GM13976 (cell line): ENCODE data around the gene DIS3L2.
A peak's percentile ranks its signal among the peaks of the same experiment; 100 is the strongest.

Source experiments
- DNase-seq: peaks from one replicate; pipeline ENCODE4 v3.0.0; 2012; ENCODE audit warnings: low spot score
- in situ Hi-C: fragments of 300-500 bp; cut with MboI; formaldehyde crosslinking; loops from one replicate; pipeline ENCODE4 v1.12.0; 2022; ENCODE audit warnings: low sequenced_read_pairs, mixed read lengths, inconsistent platforms; ENCODE audit not compliant: unreplicated experiment
- TF ChIP-seq, protein P1 (sequence below): IDR thresholded peaks from 2 replicates; pipeline ENCODE4 v1.5.1; 2012; ENCODE audit warnings: borderline replicate concordance, mild to moderate bottlenecking; ENCODE audit not compliant: insufficient read depth; ENCODE audit errors: extremely low read depth, missing control alignments, control extremely low read depth

Gene DIS3L2

DNA sequence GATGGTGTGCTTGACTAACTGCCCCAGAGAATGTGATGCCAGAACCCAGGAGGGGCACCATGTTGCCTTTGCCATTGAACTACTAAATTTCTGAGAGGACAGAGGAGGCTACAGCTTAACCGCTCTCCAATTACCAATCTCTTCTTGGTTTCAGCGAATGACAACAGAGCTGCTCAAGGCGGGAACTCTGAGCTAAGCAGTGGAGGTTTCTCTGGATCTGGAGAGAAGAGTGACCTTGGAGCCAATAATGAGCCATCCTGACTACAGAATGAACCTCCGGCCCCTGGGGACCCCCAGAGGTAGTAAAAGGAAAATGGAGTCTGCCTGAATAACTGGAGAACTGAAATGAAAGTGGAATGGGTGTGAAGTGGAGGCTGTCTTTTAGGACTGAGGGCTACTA is 53.2 kb downstream of the DIS3L2 start:
- in situ Hi-C loops: no loop called here
- TF ChIP-seq, protein P1, sequence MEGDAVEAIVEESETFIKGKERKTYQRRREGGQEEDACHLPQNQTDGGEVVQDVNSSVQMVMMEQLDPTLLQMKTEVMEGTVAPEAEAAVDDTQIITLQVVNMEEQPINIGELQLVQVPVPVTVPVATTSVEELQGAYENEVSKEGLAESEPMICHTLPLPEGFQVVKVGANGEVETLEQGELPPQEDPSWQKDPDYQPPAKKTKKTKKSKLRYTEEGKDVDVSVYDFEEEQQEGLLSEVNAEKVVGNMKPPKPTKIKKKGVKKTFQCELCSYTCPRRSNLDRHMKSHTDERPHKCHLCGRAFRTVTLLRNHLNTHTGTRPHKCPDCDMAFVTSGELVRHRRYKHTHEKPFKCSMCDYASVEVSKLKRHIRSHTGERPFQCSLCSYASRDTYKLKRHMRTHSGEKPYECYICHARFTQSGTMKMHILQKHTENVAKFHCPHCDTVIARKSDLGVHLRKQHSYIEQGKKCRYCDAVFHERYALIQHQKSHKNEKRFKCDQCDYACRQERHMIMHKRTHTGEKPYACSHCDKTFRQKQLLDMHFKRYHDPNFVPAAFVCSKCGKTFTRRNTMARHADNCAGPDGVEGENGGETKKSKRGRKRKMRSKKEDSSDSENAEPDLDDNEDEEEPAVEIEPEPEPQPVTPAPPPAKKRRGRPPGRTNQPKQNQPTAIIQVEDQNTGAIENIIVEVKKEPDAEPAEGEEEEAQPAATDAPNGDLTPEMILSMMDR: no peak
- no peak for DNase-seq

DNA sequence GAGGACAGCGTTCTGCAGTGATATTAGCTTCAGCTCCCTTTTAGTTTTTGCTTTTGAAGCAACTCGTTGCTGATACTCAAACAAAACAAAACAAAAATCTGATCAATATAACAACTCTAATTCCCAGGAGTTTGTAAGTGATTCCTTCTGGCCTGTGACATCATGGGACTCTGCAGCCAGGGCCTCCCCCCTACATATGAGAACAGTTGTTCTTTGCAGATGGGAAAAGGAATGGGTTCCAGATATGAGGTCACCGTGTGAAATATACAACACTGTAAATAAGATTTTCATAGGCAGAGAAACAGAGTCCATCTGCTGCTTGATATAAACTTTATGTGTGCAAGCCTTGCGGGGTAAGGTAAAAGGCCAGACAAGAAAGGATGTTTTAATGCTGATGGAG is 56.7 kb downstream of the DIS3L2 start:
- no peak for DNase-seq
- in situ Hi-C loops: no loop called here
- TF ChIP-seq, protein P1: no peak

DNA sequence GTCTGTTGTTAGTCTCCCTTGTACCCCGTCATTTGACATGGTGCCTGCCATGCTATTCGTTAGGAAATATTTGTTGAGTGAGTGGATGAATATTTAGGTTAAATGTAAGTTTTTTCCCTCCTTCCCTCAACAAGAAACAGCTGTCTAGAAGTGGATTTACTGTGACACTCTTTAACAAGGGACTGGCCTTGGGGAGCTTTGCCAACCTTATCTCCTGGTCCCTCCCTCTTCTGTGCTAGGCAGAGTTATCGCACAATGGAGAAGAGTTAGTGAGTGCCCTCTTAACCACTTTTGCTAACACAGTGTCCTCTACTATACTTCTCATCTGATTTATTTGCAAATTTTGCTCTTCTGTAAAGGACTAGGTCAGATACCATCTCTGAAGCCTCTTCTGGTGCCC is 61.2 kb downstream of the DIS3L2 start:
- in situ Hi-C loops: no loop called here
- no peak for DNase-seq
- TF ChIP-seq, protein P1: no peak

DNA sequence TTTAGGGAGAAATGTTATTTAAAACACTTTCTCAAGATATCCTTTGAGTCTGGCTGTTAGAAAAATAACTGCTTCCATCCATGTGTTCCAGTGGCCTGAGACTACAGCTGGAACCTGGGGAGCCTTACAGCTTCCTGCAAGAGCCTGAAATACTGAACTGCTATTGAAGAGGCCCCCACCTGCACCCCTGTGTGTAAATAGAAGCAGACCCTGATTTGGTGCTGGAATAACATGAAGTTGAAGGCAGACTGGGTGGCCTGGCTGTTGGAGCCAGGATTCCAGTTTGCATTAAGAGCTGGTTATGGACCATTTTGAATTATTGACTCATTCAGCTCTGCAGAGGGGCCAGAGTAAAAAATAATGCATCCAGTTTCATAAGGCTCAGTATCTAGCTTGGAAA is 61.9 kb downstream of the DIS3L2 start:
- DNase-seq: no peak
- in situ Hi-C loops: no loop called here
- TF ChIP-seq, protein P1: no peak

DNA sequence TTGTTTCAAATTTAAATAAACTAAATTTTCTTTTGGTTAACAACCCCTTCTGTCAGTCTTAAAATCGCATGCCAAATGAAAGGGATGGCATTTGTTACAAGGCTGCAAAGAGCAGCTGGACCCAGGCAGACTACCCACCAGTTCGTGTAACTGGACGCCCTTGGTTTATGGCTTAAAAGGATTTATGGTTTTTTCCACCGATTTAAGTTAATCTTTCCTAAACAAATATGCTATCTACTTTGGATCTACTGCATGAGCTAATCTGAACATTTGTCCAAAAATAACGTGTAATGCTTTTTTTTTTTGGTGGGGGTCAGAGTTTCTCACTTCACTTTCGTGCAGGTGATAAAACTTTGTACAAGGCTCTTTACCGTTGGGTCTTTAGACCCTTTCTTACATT is 62.9 kb downstream of the DIS3L2 start:
- DNase-seq: no peak
- TF ChIP-seq, protein P1: no peak
- in situ Hi-C loops: no loop called here

DNA sequence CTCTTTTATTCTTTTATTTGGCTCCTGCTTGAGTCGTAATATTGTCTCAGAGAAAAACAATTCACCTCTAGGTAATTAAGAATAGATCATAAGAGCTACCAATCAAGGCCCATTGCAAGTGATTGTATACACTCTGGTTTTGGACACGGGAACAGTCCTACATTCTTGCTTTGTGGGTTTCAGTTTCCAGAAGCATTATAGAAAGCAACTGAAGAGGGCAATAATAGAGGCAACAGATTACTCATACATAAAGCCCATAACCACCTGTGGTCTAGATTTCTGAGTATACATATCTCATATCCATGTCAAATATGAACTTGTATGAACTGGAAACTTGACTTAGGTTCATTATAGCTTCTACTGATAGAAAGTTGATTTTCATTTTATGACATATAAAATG is 65.4 kb downstream of the DIS3L2 start:
- peak; percentile 45 for DNase-seq
- in situ Hi-C loops: no loop called here
- TF ChIP-seq, protein P1: no peak

DNA sequence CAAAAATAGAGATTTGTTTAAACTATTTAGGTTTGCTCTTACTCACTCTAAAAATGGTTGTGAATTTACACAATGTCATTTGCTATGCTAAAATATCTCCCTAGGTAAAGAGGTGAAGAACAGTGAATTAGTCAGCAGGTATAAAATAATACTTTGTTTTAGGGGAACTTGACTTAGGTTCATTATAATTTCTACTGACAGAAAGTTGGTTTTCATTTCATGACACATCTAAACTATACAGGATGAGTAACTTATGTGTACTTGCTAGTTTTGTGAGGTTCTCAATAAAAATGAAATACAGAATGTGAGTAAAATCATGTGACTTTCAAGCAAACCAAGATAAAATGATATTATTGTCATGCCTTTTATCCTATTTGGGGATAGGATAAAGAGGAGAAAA is 66.0 kb downstream of the DIS3L2 start:
- no peak for DNase-seq
- in situ Hi-C loops: no loop called here
- TF ChIP-seq, protein P1: no peak
